PC-3 (cell line): ENCODE data around the gene RAB20. TPM values are rescaled to one million over a fixed set of nuclear protein-coding genes. Genes with fewer than 3 reads are reported as not detected.
A peak's percentile ranks its signal among the peaks of the same experiment; 100 is the strongest.

Experiments
- ATAC-seq: fragments of 200-7000 bp; cut with Tn5 transposase; 2 replicates; pipeline ENCODE4 v1.9.1; 2020; ENCODE audit warnings: mild to moderate bottlenecking, moderate library complexity
- BruUV-seq: library from RNA; stranded (reverse); fragments of 400-500 nt; replicated peaks from 2 replicates; lab custom pipeline; 2021; lab: Mats Ljungman, UMichigan
- CTCF ChIA-PET: fragments of 300-600 bp; sonication (Branson Sonifier 250); formaldehyde crosslinking; loops from one replicate; lab custom pipeline; 2022; ENCODE audit warnings: antibody characterized with exemption; lab: Charles Lee
- POLR2A ChIA-PET: fragments of 300-600 bp; sonication (Branson Sonifier 250); formaldehyde crosslinking; loops from one replicate; lab custom pipeline; 2022; ENCODE audit warnings: antibody characterized with exemption; ENCODE audit not compliant: unreplicated experiment; lab: Charles Lee
- DNase-seq: peaks from one replicate; pipeline ENCODE4 v3.0.0-alpha.2; 2015
- H2AFZ ChIP-seq: fragments of 300-600 bp; sonication (generic); 2 replicates; pipeline ENCODE4 v1.6.0; 2016; ENCODE audit warnings: antibody characterized with exemption, low read length
- H3F3A ChIP-seq: fragments of 300-600 bp; sonication (generic); one replicate; pipeline ENCODE4 v1.6.0; 2017; ENCODE audit warnings: antibody characterized with exemption, low read length, control low read depth, mild to moderate bottlenecking; ENCODE audit not compliant: unreplicated experiment
- H3K27ac ChIP-seq: fragments of 300-600 bp; sonication (generic); 2 replicates; pipeline ENCODE4 v1.5.1; 2016; ENCODE audit warnings: mild to moderate bottlenecking, low read length
- H3K27me3 ChIP-seq: fragments of 300-600 bp; sonication (generic); 2 replicates; pipeline ENCODE4 v1.6.1; 2016; ENCODE audit warnings: low read length, mixed read lengths
- H3K36me3 ChIP-seq: fragments of 300-600 bp; sonication (generic); 2 replicates; pipeline ENCODE4 v1.6.1; 2016; ENCODE audit warnings: low read depth, mixed run types, low read length, mixed read lengths
- H3K4me1 ChIP-seq: fragments of 300-600 bp; sonication (generic); 2 replicates; pipeline ENCODE4 v1.5.1; 2016; ENCODE audit warnings: low read length; ENCODE audit not compliant: insufficient read depth
- H3K4me2 ChIP-seq: fragments of 300-600 bp; sonication (generic); 2 replicates; pipeline ENCODE4 v1.6.0; 2016; ENCODE audit warnings: low read length
- H3K4me3 ChIP-seq: fragments of 300-600 bp; sonication (generic); 2 replicates; pipeline ENCODE4 v1.5.1; 2016; ENCODE audit warnings: mild to moderate bottlenecking, low read length, mixed read lengths
- H3K79me2 ChIP-seq: fragments of 300-600 bp; sonication (generic); 2 replicates; pipeline ENCODE4 v1.6.1; 2017; ENCODE audit warnings: low read length, mixed read lengths
- H3K9ac ChIP-seq: fragments of 300-600 bp; sonication (generic); 2 replicates; pipeline ENCODE4 v1.6.0; 2016; ENCODE audit warnings: mild to moderate bottlenecking, low read length
- H3K9me2 ChIP-seq: fragments of 300-600 bp; sonication (generic); replicated peaks from 2 replicates; pipeline ENCODE4 v1.6.1; 2016; ENCODE audit warnings: mixed run types, low read length, mixed read lengths
- H3K9me3 ChIP-seq: fragments of 300-600 bp; sonication (generic); 2 replicates; pipeline ENCODE4 v1.6.1; 2016; ENCODE audit warnings: low read length, mixed read lengths
- H4K20me1 ChIP-seq: fragments of 300-600 bp; sonication (generic); 2 replicates; pipeline ENCODE4 v1.6.1; 2016; ENCODE audit warnings: low read length, mixed read lengths
- CTCF ChIP-seq: fragments of 300-600 bp; sonication (generic); conservative IDR thresholded peaks from 2 replicates; pipeline ENCODE4 v1.5.1; 2017; ENCODE audit warnings: antibody characterized with exemption, low read depth, mild to moderate bottlenecking, low read length
- EZH2 ChIP-seq: fragments of 300-600 bp; sonication (generic); IDR thresholded peaks from one replicate; pipeline ENCODE4 v1.6.1; 2017; ENCODE audit warnings: antibody characterized with exemption, mild to moderate bottlenecking, low read length; ENCODE audit not compliant: unreplicated experiment
- EZH2phosphoT487 ChIP-seq: fragments of 300-600 bp; sonication (generic); IDR thresholded peaks from 2 replicates; pipeline ENCODE4 v1.6.1; 2018; ENCODE audit warnings: mild to moderate bottlenecking, antibody characterized with exemption, low read length, borderline replicate concordance
- intact Hi-C: fragments of 100-400 bp; cut with micrococcal nuclease; formaldehyde crosslinking; loops from 2 replicates; pipeline ENCODE4 v1.9.0; 2023
- total RNA-seq: library from RNA; depleted of rRNA; stranded (reverse); fragments of >200 nt; gene quantifications from 2 replicates; pipeline ENCODE4 v1.2.3, GENCODE V29; 2014

The RAB20 gene
- total RNA-seq, 1 experiment from 2014 or later: 22.9 TPM

- POLR2A ChIA-PET: no interaction called here
- H3K9me2 ChIP-seq: no peaks in the 10 kb centered on the region
Observed at GRCh38 chr13:110557610-110558305, 3.8 kb downstream of the RAB20 start.

GRCh38 chr13:110557082-110557481 lies 4.4 kb downstream of the RAB20 start:
- DNase-seq (no peak), ATAC-seq (no peak)
- Histone ChIP-seq H4K20me1 (no peaks in the 10 kb centered on the region), H2AFZ (no peak overlapping the region), H3K4me3 (no peak overlapping the region), H3F3A (no peaks in the 10 kb centered on the region), H3K27me3 (no peaks in the 10 kb centered on the region), H3K9me2 (no peaks in the 10 kb centered on the region), H3K36me3 (no peaks in the 10 kb centered on the region), H3K4me1 (peaks cover 21% of the 10 kb centered on the region; the same call in 1 of the 2 replicates), H3K9me3 (no peaks in the 10 kb centered on the region), H3K27ac (no peak overlapping the region), H3K9ac (no peak overlapping the region), H3K79me2 (peaks cover 85% of the 10 kb centered on the region), H3K4me2 (no peak overlapping the region)
- TF ChIP-seq EZH2 (no peak), EZH2phosphoT487 (no peak), CTCF (no peak)
- POLR2A ChIA-PET: no interaction called here
- no TSS peak for BruUV-seq
- intact Hi-C loops: no loop called here
- CTCF ChIA-PET: no interaction called here

More at GRCh38 chr13:110557610-110558305, 3.8 kb downstream of the RAB20 start:
- no peak overlapping the region for H3K4me3 ChIP-seq
- no peaks in the 10 kb centered on the region for H3K9me3 ChIP-seq
- H3K27me3 ChIP-seq: no peaks in the 10 kb centered on the region
- CTCF ChIA-PET: no interaction called here
- intact Hi-C loops: no loop called here
- no peak for DNase-seq
- H3K4me1 ChIP-seq: peaks cover 21% of the 10 kb centered on the region; the same call in 1 of the 2 replicates
- no peak for ATAC-seq
- H3K9ac ChIP-seq: no peak overlapping the region
- no peak for TF ChIP-seq EZH2phosphoT487
- no peak for TF ChIP-seq EZH2
- no peak for TF ChIP-seq CTCF
- no TSS peak for BruUV-seq
- H2AFZ ChIP-seq: no peak overlapping the region
- no peak overlapping the region for H3K4me2 ChIP-seq
- no peak overlapping the region for H3K27ac ChIP-seq
- no peaks in the 10 kb centered on the region for H3F3A ChIP-seq
- H4K20me1 ChIP-seq: no peaks in the 10 kb centered on the region
- H3K36me3 ChIP-seq: no peaks in the 10 kb centered on the region
- H3K79me2 ChIP-seq: peaks cover 87% of the 10 kb centered on the region

DNA sequence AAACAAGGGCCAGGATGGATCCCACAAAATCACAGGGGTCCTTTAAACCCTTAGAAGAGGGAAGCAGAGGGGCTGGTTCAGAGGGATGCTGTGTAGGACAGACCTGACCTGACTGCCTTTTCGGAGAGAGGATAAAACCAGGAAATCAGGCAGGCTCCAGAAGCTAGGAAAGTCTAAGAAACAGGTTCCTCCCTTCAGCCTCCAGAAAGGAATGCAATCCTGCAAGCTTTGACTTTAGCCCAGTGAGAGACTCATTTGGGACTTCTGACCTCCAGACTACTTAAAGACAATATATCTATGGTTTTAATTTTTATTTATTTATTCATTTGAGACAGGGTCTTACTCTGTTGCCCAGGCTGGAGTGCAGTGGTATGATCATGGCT lies 5.3 kb downstream of the RAB20 start:
- no TSS peak for BruUV-seq
- H3K27ac ChIP-seq: no peak overlapping the region
- H4K20me1 ChIP-seq: no peaks in the 10 kb centered on the region
- no peak overlapping the region for H3K4me3 ChIP-seq
- no peak overlapping the region for H3K4me2 ChIP-seq
- intact Hi-C loops: no loop called here
- no peak for TF ChIP-seq EZH2phosphoT487
- no peak for TF ChIP-seq EZH2
- TF ChIP-seq CTCF: no peak
- peaks cover 21% of the 10 kb centered on the region; the same call in 1 of the 2 replicates for H3K4me1 ChIP-seq
- H3K79me2 ChIP-seq: peaks cover 83% of the 10 kb centered on the region
- no peak overlapping the region for H2AFZ ChIP-seq
- no peaks in the 10 kb centered on the region for H3K9me3 ChIP-seq
- DNase-seq (peak; percentile 30), ATAC-seq (no peak)
- H3K9me2 ChIP-seq: no peaks in the 10 kb centered on the region
- H3F3A ChIP-seq: no peaks in the 10 kb centered on the region
- CTCF ChIA-PET: no interaction called here
- H3K9ac ChIP-seq: no peak overlapping the region
- H3K27me3 ChIP-seq: no peaks in the 10 kb centered on the region
- POLR2A ChIA-PET: no interaction called here
- H3K36me3 ChIP-seq: no peaks in the 10 kb centered on the region
